SK-N-MC (cell line): ENCODE results near the gene SBF2.
"Not testable (repeated sequence)": the region's sequence is repeated elsewhere in the genome, so short reads cannot be mapped to it uniquely, and the experiment has no call there.

Source experiments
- DNase-seq: peaks from one replicate; pipeline ENCODE4 v3.0.0-alpha.2; 2011; ENCODE audit warnings: low read depth, low spot score
- H3K27ac ChIP-seq: fragments of 200-600 bp; sonication (generic); 2 replicates; pipeline ENCODE4 v1.5.1; 2016; ENCODE audit warnings: mixed run types
- H3K36me3 ChIP-seq: fragments of 200-600 bp; sonication (generic); 2 replicates; pipeline ENCODE4 v1.6.1; 2017; ENCODE audit warnings: antibody characterized with exemption, low read length, mixed read lengths; ENCODE audit not compliant: insufficient read depth
- H3K4me3 ChIP-seq: fragments of 200-600 bp; sonication (generic); 2 replicates; pipeline ENCODE4 v1.5.1; 2016
- H3K9ac ChIP-seq: fragments of 200-600 bp; sonication (generic); 2 replicates; pipeline ENCODE4 v1.8.0; 2017; ENCODE audit warnings: mixed run types, mixed read lengths; ENCODE audit not compliant: insufficient read length
- H3K9me3 ChIP-seq: fragments of 200-600 bp; sonication (generic); 2 replicates; pipeline ENCODE4 v1.6.1; 2017; ENCODE audit warnings: low read depth, mild to moderate bottlenecking, antibody characterized with exemption, low read length, moderate library complexity, mixed read lengths
- EZH2 ChIP-seq: fragments of 200-600 bp; sonication (generic); IDR thresholded peaks from one replicate; pipeline ENCODE4 v1.6.1; 2017; ENCODE audit warnings: antibody characterized with exemption
- FOXP2 ChIP-seq: optimal IDR thresholded peaks from 2 replicates; pipeline ENCODE3; 2011; ENCODE audit warnings: mild to moderate bottlenecking, moderate library complexity; ENCODE audit not compliant: insufficient read depth; ENCODE audit errors: extremely low read length, control extremely low read depth
- POLR2AphosphoS5 ChIP-seq: IDR thresholded peaks from 2 replicates; pipeline ENCODE4 v1.6.1; 2012; ENCODE audit warnings: mild to moderate bottlenecking, low read depth, low read length, borderline replicate concordance

SBF2 gene

GRCh38 chr11:10005955-10006525, 288.0 kb downstream of the SBF2 start:
- no peak for DNase-seq
- Histone ChIP-seq H3K9me3 (no peaks in the 10 kb centered on the region), H3K9ac (no peak overlapping the region), H3K27ac (no peak overlapping the region), H3K4me3 (no peak overlapping the region), H3K36me3 (peaks cover 9% of the 10 kb centered on the region; the same call in 1 of the 2 replicates)
- TF ChIP-seq EZH2 (no peak), FOXP2 (no peak), POLR2AphosphoS5 (no peak)

GRCh38 chr11:10004526-10005113, 289.4 kb downstream of the SBF2 start:
- no peak overlapping the region for H3K9ac ChIP-seq
- no peak for DNase-seq
- no peak overlapping the region for H3K4me3 ChIP-seq
- no peak for TF ChIP-seq EZH2
- no peak for TF ChIP-seq FOXP2
- TF ChIP-seq POLR2AphosphoS5: no peak
- no peak overlapping the region for H3K27ac ChIP-seq
- no peaks in the 10 kb centered on the region for H3K9me3 ChIP-seq
- H3K36me3 ChIP-seq: peaks cover 11% of the 10 kb centered on the region; the same call in 1 of the 2 replicates

GRCh38 chr11:10002221-10002620, 291.8 kb downstream of the SBF2 start:
- no peak for DNase-seq
- no peak for TF ChIP-seq EZH2
- no peak for TF ChIP-seq FOXP2
- TF ChIP-seq POLR2AphosphoS5: no peak
- no peak overlapping the region for H3K9ac ChIP-seq
- peaks cover 11% of the 10 kb centered on the region; the same call in 1 of the 2 replicates for H3K36me3 ChIP-seq
- no peaks in the 10 kb centered on the region for H3K9me3 ChIP-seq
- H3K4me3 ChIP-seq: no peak overlapping the region
- no peak overlapping the region for H3K27ac ChIP-seq

GRCh38 chr11:9992306-9992705, 301.7 kb downstream of the SBF2 start:
- Histone ChIP-seq H3K4me3 (no peak overlapping the region), H3K27ac (no peak overlapping the region), H3K36me3 (peaks cover 16% of the 10 kb centered on the region), H3K9ac (no peak overlapping the region), H3K9me3 (no peaks in the 10 kb centered on the region)
- TF ChIP-seq POLR2AphosphoS5 (no peak), EZH2 (no peak), FOXP2 (no peak)
- DNase-seq: no peak

GRCh38 chr11:9990221-9990973, 303.6 kb downstream of the SBF2 start:
- H3K4me3 ChIP-seq: no peak overlapping the region
- no peak for DNase-seq
- peaks cover 16% of the 10 kb centered on the region for H3K36me3 ChIP-seq
- no peak overlapping the region for H3K9ac ChIP-seq
- TF ChIP-seq EZH2: no peak
- no peak for TF ChIP-seq FOXP2
- no peak for TF ChIP-seq POLR2AphosphoS5
- no peak overlapping the region for H3K27ac ChIP-seq
- no peaks in the 10 kb centered on the region for H3K9me3 ChIP-seq

GRCh38 chr11:9987303-9987702, 306.7 kb downstream of the SBF2 start:
- not testable (repeated sequence) for H3K9ac ChIP-seq, H3K27ac ChIP-seq, H3K4me3 ChIP-seq, H3K9me3 ChIP-seq, DNase-seq
- H3K36me3 ChIP-seq: peaks cover 22% of the 10 kb centered on the region

- H3K9me3 ChIP-seq: no peaks in the 10 kb centered on the region
- peak overlapping the region; percentile 92 for H3K27ac ChIP-seq
- H3K9ac ChIP-seq: peak overlapping the region; percentile 63
- TF ChIP-seq FOXP2 (no peak), POLR2AphosphoS5 (no peak), EZH2 (no peak)
- H3K4me3 ChIP-seq: peak overlapping the region; percentile 53
- peaks cover 9% of the 10 kb centered on the region for H3K36me3 ChIP-seq
- DNase-seq: no peak
Observed at GRCh38 chr11:9982796-9983579, 311.0 kb downstream of the SBF2 start.
